Kidney epithelial cell (primary cell): ENCODE results near the gene CCKAR. TPM values are rescaled to one million over a fixed set of nuclear protein-coding genes. Genes with fewer than 3 reads are reported as not detected.
A peak's percentile ranks its signal among the peaks of the same experiment; 100 is the strongest.

Experiments used
- DNase-seq: peaks from one replicate; pipeline ENCODE4 v3.0.0-alpha.2; 2010; ENCODE audit warnings: low read depth
- H3K27me3 ChIP-seq: 2 replicates; pipeline ENCODE4 v1.6.0; 2011; ENCODE audit warnings: low read length; ENCODE audit not compliant: control insufficient read depth, insufficient read depth
- H3K36me3 ChIP-seq: 2 replicates; pipeline ENCODE4 v1.5.1; 2011; ENCODE audit warnings: low read length; ENCODE audit not compliant: control insufficient read depth, insufficient read depth
- H3K4me3 ChIP-seq: 2 replicates; pipeline ENCODE4 v1.5.1; 2011; ENCODE audit warnings: low read depth, mild to moderate bottlenecking, control low read depth, low read length
- CTCF ChIP-seq: IDR thresholded peaks from 2 replicates; pipeline ENCODE4 v1.5.1; 2011; ENCODE audit warnings: mild to moderate bottlenecking, moderate library complexity, low read length, control low read depth, inconsistent platforms; ENCODE audit not compliant: insufficient read depth, poor library complexity, severe bottlenecking
- total RNA-seq: library from RNA; depleted of rRNA; stranded (reverse); fragments of >200 nt; gene quantifications from 2 replicates; pipeline ENCODE4 v1.2.3, GENCODE V29; 2015

Gene CCKAR
- total RNA-seq = 0.04 TPM in 1 of 2 replicates, not detected in the other

DNA sequence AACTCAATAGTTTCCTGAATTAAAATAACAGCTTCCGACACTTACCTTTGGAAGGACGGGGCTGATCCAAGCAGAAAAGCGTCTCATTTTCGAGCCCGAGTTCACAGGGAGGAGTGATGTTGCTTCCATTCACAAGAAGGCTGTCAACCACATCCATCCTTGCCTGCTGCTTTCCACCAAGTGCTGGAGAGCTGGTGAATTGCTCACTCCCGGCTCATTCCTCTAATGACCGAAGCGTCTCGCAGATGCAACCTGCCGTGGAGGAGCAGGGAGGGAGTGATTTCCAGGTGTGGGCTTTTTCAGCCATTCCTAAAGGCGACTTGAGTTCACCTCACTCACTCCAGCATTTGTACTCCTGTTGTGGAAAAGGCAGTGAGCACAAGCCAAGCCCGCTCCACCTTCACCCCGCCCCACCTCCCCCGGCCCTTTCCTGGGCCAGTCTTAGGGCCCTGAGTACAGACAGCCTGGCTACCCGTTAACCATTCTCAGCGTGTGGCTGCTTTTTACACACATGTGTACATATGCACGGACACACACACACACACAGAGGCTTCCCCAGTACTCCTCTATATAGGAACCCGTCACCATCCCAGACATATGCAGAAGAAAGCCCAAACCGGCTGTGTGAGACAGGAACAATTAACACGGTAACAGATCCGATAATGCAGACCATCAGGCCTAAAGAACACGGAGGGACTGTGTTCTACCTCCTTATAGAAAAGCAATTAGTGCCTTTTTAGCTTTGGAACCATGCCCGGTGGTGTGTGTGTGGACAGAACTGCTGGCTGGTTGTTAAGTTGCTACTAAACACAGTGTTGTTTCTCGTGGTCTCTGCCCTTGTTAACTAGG, at the start of gene CCKAR:
Gene CCKAR, minus strand, starts transcription at position 374 of the 849 bp plus-strand sequence. Its CDS starts 217 bp downstream, at position 157.
- no peak for TF ChIP-seq CTCF
- peak; percentile 23 for DNase-seq
- peaks cover 9% of the 10 kb centered on the region for H3K27me3 ChIP-seq
- no peak within 1 kb of the TSS for H3K4me3 ChIP-seq
- H3K36me3 ChIP-seq = no peaks in the 10 kb centered on the region

DNA sequence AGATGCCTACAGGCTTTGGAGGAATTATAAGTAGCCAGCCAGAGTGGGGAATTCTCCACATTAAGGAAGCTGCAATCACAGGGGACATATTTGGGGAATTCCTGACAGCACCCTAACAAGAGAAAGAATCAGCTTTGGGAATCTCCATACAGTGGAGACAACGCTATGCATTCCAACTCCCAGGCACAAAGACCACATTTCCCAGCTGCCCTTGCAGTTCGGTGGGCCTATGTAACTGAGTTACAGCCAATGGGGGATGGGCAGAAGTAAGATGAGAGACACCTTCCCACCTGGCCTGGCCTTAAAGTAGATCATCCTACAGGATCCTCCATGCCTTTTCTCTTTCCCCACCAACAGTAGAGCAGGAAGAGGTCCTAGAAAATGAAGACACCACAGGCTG, 43.4 kb upstream of the CCKAR start:
- no peak for TF ChIP-seq CTCF
- Histone ChIP-seq H3K4me3 (no peak overlapping the region), H3K27me3 (no peaks in the 10 kb centered on the region), H3K36me3 (no peaks in the 10 kb centered on the region)
- no peak for DNase-seq

GRCh38 chr4:26531491-26532116, 41.3 kb upstream of the CCKAR start:
- H3K4me3 ChIP-seq = no peak overlapping the region
- DNase-seq = no peak
- no peaks in the 10 kb centered on the region for H3K27me3 ChIP-seq
- no peaks in the 10 kb centered on the region for H3K36me3 ChIP-seq
- TF ChIP-seq CTCF = no peak

GRCh38 chr4:26530099-26530498, 39.8 kb upstream of the CCKAR start:
- Histone ChIP-seq H3K4me3 (no peak overlapping the region), H3K36me3 (no peaks in the 10 kb centered on the region), H3K27me3 (no peaks in the 10 kb centered on the region)
- no peak for TF ChIP-seq CTCF
- no peak for DNase-seq

DNA sequence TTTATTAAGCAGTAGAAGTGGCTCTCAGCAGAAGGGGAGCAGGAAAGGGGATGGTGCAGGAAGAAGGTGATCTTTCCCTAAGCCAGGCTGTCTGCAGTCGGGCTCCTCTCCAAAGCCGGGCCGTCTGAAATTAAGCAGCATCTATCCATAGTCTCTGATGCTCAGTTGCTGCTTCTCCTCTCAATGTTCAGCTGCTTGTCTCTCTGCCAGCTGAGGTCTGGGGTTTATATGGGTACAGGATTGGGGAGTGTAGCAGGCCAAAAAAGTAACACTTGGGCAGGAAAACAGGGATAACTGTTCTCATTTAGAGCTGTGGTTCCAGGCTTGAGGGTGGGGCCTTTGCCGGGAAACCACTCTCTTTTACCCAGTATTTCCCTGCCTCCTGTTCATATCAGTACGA, 39.2 kb upstream of the CCKAR start:
- TF ChIP-seq CTCF = no peak

GRCh38 chr4:26525771-26526150, 35.5 kb upstream of the CCKAR start:
- no peak overlapping the region for H3K4me3 ChIP-seq
- no peaks in the 10 kb centered on the region for H3K36me3 ChIP-seq
- peak; percentile 35 for DNase-seq
- no peak for TF ChIP-seq CTCF
- no peaks in the 10 kb centered on the region for H3K27me3 ChIP-seq

More for the DNA sequence above, 39.2 kb upstream of the CCKAR start:
- no peak overlapping the region for H3K4me3 ChIP-seq
- no peaks in the 10 kb centered on the region for H3K27me3 ChIP-seq
- no peak for DNase-seq
- H3K36me3 ChIP-seq = no peaks in the 10 kb centered on the region
